ENCODE measurements around the gene DEFB129.

DEFB129 gene

GRCh38 chr20:276620-277495 is 49.8 kb downstream of the DEFB129 start:
- TF ChIP-seq POLR2AphosphoS5 (IDR thresholded peaks at IDR 0.05; ENCODE audit: low read depth, low read length) = no peak
- no peak for TF ChIP-seq TAF1 (IDR thresholded peaks at IDR 0.05; ENCODE audit: borderline replicate concordance, low read depth, low read length)
- TF ChIP-seq POLR2A (IDR thresholded peaks at IDR 0.05; ENCODE audit: low read depth, low read length) = no peak
- DNase-seq (ENCODE audit: insufficient read length) (no peak), FAIRE-seq (no peak)

DNA sequence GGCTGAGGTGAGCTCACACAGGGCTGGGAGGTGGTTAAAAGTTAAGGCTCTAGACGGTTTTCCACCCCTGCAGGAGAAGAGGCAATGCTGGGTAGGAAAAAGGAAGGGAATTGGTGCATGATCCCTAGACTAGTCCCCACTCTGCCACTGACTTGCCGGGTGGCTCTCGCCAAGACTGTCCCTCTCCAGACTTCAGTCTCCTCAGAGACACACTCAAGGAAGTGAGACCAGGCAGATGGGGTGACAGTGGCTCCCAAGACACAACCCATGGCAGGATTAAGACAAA is 50.4 kb downstream of the DEFB129 start:
- FAIRE-seq (no peak), DNase-seq (ENCODE audit: insufficient read length) (no peak)
- TF ChIP-seq POLR2A (IDR thresholded peaks at IDR 0.05; ENCODE audit: low read depth, low read length) = no peak
- no peak for TF ChIP-seq POLR2AphosphoS5 (IDR thresholded peaks at IDR 0.05; ENCODE audit: low read depth, low read length)
- no peak for TF ChIP-seq TAF1 (IDR thresholded peaks at IDR 0.05; ENCODE audit: borderline replicate concordance, low read depth, low read length)

DNA sequence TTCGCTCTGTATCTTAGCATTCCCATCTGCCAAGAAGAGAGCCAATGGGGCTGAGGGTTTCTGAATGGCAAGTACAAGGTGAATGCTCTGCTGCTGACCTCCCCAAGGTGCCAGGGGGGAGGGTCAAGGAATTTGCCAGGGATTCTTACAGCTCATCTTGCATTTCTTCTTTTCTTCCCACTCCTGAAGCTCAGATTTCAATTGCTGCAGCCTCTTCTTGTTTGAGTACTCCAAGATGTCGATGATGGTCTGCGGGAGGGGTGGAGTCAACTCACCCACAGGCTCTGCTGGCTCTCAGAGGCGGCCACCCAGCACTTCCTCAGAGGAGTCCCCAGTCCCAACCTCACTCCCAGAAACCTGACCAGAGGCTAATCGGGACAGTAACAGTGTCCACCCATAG is 51.1 kb downstream of the DEFB129 start:
- TF ChIP-seq POLR2AphosphoS5 (IDR thresholded peaks at IDR 0.05; ENCODE audit: low read depth, low read length) (no peak), POLR2A (IDR thresholded peaks at IDR 0.05; ENCODE audit: low read depth, low read length) (no peak), TAF1 (IDR thresholded peaks at IDR 0.05; ENCODE audit: borderline replicate concordance, low read depth, low read length) (no peak)
- FAIRE-seq = no peak
- no peak for DNase-seq (ENCODE audit: insufficient read length)

- FAIRE-seq = no peak
- TF ChIP-seq POLR2A (IDR thresholded peaks at IDR 0.05; ENCODE audit: low read depth, low read length) (no peak), POLR2AphosphoS5 (IDR thresholded peaks at IDR 0.05; ENCODE audit: low read depth, low read length) (no peak), TAF1 (IDR thresholded peaks at IDR 0.05; ENCODE audit: borderline replicate concordance, low read depth, low read length) (no peak)
- DNase-seq (ENCODE audit: insufficient read length) = no peak
Observed at GRCh38 chr20:278607-279571, 51.8 kb downstream of the DEFB129 start.

Data from GM12892 (cell line).